ENCODE measurements around the gene NPEPL1.
"Not testable (repeated sequence)": the region's sequence is repeated elsewhere in the genome, so short reads cannot be mapped to it uniquely, and the experiment has no call there.

Gene NPEPL1, protein sequence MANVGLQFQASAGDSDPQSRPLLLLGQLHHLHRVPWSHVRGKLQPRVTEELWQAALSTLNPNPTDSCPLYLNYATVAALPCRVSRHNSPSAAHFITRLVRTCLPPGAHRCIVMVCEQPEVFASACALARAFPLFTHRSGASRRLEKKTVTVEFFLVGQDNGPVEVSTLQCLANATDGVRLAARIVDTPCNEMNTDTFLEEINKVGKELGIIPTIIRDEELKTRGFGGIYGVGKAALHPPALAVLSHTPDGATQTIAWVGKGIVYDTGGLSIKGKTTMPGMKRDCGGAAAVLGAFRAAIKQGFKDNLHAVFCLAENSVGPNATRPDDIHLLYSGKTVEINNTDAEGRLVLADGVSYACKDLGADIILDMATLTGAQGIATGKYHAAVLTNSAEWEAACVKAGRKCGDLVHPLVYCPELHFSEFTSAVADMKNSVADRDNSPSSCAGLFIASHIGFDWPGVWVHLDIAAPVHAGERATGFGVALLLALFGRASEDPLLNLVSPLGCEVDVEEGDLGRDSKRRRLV

DNA sequence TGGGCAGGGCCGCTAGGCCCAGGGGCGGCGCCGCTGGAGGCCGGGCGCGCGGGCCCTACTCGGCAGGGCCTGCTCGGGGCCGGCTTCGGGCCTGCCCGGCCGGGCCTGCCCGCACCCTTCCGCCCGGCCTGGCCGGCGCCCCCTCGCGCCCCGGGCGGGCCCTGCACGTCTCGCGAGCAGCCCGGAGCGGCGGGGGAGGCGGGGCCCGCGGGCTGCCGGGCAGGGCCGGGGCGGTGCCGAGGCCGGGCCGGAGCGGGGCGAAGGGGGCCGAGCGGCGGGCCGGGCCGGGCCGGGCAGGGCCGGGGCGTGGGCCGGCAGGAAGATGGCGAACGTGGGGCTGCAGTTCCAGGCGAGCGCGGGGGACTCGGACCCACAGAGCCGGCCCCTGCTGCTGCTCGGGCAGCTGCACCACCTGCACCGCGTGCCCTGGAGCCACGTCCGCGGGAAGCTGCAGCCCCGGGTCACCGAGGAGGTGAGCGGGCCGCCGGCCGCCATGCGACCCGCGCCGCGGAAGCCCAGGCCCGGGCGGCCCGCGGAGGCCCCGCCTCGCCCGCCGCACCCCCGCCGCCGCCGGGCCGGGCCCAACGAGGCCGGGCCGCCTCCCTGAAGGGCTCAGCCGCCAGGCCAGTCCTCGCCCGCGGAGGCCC is at the start of gene NPEPL1:
Gene NPEPL1 (plus strand): TSS at position 222 of the 647 bp plus-strand sequence. CDS start 101 bp downstream, at position 323.
- no peak for DNase-seq

DNA sequence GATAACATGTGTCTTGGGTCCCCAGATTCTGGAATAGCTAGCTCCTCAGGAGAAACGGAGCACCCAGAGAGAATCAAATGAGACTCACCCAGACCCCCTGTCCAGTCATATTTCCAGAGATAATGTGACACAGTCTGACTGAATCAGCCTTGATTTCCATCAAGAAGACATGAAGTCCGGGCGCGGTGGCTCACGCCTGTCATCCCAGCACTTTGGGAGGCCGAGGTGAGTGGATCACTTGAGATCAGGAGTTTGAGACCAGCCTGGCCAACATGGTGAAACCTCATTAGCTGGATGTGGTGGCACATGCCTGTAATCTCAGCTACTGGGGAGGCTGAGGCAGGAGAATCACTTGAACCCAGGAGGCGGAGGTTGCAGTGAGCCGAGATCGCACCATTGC is 49.7 kb upstream of the NPEPL1 start:
- DNase-seq, result not testable (repeated sequence)

DNA sequence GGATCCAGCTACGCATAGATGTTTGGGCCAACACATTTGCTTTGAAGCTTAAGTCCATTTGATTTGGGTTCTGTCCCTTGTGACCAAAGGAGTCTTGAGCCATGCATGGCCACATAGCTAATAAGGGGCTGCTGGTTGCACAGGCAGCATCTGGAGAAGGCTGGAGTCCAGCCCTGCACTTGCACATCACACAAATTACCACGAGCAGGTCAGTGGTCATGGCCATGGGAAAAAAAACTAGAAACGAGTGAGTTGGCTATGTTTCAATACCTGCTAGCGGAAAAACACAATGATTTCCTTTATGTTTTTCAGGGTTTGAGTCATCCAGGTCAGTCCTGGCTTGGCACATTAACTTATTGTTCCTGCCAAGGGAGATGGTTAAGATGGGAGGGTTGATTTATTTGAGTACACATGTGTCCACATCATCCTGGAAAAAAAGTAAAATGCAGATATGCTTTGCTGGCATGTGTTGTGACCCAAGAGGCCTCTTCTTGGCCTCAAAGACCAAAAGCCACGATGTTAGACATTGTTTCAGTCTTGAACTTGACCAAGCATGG is 47.1 kb upstream of the NPEPL1 start:
- no peak for DNase-seq

DNA sequence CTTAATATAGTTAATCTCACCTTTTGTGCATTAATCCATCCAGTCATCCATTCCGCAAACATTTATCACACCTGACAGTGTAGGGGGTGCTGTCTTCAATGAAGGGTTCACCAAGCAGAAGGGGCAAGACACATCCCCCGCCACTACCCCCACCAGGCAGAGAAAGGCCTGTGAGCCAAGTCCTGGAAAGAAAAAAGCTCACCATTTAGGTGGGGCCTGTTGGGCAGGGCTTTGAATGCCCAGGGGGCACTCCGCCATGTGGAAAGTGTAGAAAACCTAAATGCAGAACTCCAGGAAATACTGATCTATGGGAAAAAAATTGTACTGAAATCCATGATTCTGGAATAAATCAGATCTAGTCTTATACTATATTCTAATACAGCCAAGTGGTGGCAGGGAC is 46.3 kb upstream of the NPEPL1 start:
- no peak for DNase-seq

DNA sequence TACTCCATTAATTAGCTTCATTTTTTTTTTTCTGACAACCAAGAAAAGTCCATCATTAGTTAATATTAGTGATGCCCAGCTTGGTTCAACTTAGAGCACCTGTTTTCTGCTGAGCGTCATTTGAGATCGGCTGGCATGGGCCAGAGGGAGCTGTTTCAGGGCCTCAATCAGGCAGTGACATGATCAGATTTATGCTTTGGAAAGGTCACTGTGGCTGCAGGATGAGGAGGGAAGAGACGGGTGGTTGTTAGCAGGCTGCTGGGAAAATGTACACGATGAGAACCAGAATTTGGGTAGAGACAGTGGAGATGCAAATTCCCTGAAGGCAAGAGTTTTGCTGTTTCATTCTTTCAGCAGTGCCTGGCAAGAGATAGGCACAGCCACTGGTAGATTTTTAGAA is 45.9 kb upstream of the NPEPL1 start:
- no peak for DNase-seq

DNA sequence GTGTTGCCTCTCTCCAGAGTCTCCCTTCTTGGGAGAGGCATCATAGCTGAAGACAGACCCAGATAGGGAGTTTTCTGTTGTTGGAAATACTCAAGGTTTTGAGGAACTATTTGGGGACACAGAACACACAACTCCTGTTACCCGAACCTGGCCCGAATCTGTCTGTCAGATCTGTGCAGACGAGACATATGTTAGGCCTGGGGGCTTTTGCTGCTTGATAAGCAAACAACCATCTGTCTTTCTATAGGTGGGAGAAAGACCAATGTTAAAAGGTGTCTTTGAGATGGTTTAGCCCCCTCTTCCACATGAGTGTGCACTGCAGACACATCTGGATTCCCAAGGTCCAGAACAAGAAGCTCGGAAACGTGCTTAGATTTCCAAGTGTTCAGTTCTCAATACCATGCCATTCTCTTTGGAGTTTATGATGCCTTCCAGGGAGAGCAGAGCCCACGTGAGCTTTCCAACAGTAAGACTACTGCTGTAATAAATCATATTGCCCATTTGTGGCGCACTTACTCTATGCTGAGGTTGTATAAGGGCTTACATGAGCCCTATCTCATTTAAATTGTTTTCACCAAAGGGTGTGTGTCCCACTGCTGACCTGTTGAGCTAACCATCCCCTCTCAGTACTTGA is 45.3 kb upstream of the NPEPL1 start:
- DNase-seq, result no peak

DNA sequence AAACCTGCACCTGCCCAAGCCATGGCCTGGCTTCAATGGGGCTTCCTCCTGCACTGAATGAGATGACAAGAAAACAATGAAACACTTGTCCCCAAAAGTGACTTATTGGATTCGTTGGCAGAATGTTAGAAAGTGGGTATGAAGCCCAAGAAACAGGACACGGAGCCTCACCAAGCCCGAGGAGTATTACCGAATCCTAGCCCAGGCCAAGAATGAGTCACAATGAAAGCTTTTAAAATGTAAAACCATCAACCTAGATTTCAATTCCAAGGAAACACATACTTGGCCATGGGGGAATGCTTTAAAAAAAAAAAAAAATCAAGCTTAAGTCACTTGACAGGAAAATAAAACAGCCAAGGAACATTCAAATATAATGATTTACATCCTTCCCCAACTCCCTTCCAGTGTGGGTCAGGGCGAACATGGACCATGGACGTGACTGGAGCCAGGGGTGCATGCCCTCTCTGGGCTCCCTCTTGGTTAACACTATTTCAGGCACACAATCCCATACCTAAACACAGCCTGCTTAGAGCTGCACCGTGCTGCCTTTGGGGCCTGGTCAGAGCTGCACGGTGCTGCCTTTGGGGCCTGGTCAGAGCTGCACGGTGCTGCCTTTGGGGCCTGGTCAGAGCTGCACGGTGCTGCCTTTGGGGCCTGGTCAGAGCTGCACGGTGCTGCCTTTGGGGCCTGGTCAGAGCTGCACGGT is 44.7 kb upstream of the NPEPL1 start:
- DNase-seq, result no peak

DNA sequence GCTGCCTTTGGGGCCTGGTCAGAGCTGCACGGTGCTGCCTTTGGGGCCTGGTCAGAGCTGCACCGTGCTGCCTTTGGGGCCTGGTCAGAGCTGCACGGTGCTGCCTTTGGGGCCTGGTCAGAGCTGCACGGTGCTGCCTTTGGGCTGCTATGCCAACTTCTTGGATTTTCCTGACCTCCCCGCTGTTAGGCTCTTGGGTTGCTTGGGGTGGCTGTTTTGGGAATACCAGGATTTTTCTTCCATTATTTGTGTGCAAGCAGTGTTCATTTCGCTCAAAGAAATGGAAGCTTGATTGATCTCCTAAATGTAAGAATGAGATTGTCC is 44.1 kb upstream of the NPEPL1 start:
- not testable (repeated sequence) for DNase-seq

DNA sequence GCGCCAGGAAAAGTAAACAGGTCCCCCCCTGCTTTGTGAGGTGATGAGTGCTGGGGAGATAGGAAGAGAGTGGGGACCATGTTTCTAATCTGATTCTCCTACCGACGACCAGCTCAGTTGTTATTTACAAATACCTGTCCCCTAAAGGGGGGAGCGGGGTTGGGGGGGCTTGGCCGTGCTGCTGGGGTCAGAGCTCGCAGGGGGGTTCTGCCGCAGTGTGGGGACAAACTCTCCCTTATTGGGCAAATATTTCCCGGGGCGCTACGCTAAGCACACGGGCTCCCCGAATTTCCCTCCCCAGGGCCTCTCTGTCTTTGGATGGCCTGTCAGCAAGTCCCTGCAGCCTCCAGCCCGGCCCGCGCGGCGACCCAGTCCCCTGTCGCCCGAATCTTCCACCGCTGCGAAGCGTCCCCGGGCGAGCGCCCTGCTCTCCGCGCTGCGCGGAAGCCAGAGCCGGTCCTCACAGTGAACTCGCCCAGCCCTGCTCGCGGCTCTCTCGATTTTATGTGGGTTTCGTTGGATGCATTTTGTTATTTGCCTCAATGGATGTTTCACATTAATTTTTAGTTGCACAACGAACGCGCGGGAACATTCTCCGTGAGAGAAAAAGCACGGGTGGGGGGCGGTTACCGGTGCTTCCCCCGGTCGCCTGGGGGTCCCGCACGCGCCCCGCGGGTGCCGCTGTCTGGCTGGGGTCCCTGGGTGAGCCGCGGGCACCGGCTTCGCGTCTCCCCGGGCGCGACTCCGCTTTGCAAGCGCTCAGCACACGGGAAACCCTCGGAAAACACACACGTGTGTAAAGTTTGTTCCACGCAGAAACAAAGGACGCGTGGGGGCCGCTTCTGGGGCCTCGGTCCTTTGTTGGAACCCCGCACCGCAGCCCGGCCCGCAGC is 43.1 kb upstream of the NPEPL1 start:
- DNase-seq, result no peak

DNA sequence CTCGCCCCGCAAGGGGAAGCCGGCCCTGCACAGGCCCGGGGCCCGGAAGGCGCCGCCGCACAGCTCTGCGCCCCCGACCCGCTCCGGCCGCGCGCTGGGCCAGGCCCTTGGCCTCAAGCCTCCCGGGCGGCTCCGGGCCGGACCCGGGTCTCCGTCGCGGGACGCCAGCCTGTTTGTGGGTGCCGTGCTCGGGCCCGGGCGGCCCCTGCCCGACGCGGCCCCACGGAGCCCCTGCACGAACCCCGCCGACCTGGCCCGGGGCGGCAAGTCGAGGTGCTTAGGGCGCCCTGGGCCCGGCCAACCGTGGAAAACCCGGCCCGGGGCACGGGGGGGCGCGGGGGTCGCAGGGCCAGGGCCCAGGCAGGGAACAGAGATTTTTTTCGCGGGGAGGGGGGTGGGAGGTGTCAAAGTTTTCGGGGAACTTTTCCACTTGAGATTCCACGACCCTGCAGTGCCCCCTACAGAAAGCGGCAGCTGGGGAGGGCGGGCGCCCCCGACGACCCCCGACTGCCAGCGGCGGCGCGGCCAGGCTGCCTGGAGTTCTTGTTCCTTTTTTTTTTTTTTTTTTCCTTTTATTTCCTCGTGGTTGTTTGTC is 42.3 kb upstream of the NPEPL1 start:
- DNase-seq, result no peak

DNA sequence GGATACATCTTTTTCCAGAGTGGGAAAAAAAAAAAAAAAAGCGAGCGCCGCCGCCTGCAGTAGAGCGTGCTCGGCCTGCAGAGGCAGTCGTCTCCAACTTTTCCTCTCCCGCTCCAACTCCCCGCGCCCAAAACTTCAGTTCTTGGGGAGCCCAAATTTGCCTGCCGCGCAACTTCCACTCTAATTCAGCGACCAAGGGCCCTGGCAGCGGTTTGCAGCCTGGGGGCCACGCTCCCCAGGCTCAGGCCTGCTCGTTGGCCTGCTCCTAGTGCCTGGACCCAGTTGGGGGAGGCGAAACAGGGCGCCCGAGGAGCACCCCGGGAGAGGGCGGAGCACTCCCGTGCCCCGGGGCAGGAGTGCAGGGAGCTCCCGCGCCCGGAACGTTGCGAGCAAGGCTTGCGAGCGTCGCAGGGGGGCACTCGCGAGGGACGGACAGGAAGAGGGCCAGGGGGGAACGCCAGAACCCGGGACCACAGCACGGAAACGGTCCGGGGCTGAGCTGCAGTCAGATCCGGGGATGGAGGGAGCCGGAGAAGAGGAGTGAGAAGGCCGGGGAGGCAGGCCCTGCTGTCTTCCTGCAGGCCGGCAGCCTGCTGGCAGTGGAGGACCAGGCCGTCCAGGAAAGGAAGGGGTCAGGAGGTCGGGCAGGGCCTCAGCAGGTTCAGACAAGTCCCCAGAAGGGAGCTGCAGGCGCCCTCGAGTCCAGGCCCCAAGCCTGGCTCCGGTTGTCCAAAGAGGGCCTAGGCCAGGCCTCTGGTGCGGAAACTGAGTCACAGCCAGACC is 41.6 kb upstream of the NPEPL1 start, which contains the start of gene STX16:
Gene STX16 (plus strand): TSS at position 508 of the 783 bp plus-strand sequence. CDS start 724 bp downstream, outside the sequence.
- DNase-seq, result peak; percentile 71

DNA sequence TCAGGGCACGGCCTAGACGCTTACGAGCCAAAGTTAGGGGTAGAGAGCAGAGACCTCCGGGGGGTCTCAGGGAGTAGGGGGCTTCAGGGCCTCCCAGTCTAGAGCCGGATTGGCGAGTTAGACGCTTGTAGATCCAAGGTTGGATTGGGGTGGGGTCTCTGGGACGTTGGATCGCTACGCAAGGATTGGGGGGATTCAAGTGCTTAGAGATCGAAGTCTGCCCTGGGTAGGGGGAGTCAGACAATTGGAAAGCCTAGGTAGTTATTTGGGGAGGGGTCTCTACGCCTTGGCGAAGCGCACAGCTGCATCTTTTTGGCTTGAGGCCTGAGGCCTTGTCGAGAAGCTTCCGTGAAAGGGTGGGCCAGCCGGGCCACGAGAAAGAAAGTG is 41.0 kb upstream of the NPEPL1 start:
- DNase-seq, result peak; percentile 25

DNA sequence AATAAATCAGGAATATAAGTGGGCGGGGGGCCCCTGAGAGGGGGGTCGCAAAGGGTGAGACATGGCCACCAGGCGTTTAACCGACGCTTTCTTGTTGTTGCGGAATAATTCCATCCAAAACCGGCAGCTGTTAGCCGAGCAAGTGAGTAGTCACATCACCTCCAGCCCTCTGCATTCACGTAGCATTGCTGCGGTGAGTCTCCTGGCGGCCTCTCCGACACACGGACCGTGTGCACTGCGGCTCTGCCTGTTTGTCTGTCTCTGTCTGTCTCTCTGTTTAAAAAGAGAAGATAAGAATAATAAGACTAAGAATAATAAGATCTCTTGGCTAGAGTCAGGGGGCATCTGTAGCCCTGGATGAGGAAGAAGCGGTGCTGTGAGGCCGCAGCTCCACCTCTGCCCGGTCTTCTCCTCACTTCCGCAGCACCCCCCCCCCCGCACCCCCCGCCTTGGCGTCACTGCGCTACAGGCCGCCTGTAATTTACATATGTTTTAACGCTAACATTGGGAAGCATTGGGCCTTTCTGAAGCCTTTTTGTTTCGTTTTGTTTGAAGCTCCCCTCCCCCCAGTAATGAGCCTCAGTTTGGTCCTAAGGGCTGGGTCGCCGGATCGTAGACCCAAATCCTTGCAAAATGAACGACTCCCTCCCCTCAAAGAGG is 40.5 kb upstream of the NPEPL1 start:
- no peak for DNase-seq

DNA sequence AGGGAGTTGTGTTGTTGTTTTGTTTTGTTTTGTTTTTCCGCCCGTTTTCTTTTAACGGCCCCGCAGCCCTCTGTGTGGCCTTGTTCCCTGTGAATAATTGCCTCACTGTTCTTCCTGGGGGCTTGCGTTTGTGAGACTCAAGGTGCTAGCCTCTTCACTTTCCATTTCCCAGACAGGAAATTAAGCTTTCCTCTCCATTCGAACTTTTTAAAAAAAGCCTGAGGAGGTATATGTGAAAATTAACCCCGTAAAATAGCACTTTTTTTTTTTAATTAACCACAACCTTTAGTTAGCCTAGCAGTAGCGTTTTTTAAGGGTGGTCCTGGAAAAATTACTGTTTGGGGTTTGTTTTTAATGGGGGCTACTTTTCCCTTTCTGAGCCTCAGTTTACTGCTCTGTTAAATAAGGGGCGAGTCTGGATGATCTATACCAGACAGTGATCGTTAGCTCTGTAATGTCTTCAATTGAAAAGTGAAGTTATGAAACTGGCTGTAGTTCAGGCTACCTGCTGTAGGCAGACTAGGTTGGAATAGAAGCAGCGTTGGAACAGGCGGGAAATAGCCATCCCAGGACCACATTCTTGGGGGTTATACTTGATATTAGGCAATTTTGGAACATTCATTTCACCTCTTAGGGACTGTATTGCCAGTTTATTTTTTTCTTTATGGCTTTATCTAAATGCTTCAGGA is 39.9 kb upstream of the NPEPL1 start:
- DNase-seq, result no peak

DNA sequence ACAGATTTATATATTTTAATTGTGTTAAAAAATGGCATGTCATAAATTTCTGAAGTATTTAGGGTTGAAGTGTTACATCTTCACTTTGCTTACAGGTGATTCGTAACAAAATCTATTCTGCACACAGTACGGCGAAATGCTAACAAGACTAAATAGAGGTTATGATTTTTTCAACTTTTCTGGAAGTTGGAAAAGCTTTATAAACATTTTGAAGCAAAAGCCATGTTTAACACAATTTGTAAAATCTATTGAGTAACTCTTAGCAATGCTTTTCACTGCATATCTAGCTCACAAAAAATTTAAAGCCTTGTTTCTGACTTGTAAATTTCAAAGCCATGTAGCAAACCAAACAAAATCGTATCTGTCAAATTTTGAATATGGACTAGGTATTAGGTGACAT is 38.3 kb upstream of the NPEPL1 start:
- DNase-seq, result no peak

DNA sequence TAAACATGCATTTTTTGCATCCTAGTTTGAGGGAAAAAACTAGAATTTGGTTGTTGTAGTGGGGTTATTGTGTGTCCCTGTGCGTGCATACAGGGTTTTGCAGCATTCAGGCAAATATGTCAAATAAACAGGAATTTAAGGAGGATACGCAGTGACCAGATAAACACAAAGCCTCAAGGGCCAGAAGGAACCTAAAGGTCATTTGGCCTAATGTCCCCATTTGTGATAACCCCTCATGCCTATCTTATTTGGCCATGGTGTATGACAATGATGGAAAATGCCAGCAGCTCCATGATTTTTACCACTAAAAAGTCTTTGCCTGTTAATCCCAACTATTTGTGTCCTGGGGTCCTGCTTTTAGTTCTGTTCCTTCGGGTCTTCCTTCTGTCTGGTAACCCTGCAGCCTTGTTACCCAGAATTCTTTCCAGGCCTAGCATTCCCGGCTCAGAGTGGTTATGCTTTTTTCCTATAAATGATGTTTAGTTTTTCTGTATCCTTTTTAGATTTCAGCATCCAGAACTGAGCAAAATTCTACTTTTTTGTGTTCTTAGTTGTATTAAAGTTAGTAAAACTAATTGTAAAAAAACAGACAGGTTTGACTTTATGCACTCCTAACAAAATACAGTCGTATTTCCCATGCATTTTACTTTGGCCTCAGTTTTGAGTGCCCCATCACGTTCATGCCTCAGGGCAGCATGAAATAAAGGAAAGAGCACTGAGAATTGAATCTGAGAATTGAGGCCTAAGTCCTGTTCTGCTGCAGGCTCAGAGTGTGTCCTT is 37.1 kb upstream of the NPEPL1 start:
- DNase-seq, result no peak

DNA sequence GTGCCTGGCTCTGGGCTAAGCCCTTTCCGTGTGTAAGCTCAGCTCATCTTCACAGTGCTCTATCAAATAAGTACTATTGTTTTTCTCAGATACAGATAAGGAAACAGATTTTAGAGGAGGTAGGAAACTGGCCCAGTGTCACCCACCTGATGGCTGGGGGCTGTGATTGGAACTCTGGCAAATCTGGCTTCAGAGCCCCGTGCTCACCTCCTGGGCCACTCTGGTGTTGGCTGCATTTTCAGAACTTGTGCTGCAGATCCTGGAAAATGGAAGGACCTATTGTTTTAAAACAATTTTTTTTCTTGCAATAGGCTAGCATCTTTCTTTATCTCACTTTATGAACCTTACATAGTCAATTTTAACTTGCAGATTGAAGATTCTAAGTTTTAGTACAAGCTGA is 35.8 kb upstream of the NPEPL1 start:
- no peak for DNase-seq

DNA sequence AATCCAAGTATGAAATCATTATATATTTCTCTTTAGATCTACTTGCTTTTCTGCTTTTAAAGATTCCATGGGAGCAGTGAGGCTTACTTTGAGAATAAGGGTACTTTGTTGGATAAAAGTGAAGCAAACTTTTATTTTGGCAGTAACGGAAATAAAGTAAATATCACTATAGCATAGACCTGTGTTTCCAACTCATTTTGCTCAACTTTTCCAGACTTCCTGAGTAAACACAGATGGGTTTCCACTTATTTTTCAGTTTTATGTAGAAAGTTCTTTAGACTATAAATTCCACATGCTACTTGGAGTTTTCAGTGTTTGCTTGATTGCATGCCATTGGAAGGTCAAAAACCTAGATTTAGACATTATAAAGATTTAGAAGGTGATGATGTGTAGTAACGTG is 35.3 kb upstream of the NPEPL1 start:
- DNase-seq, result no peak

DNA sequence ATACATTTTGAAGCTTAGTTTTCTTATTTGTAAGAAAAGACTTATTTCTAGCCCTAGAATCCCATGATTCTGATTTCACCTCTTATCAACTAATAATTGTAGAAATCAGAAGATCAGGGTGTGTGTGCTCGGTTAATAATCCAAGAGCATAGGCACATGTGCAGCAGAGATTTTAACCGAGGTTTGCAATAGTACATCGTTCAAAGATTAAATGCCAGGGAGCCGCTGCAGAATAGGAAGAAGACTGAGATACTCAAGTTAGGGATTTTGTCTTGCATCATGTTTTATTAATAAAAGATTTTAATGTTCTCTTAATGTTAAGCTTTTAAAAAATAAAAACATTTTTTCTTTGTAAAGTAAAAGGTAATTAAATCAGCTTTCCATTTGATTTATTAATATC is 34.6 kb upstream of the NPEPL1 start:
- DNase-seq, result no peak

Data from NCI-H1694 treated with DMSO at 0.1 percent for 48 hours (cell line).